HUDEP-2 (cell line): ENCODE data around the gene MFSD6L.
"Not testable (repeated sequence)": the region's sequence is repeated elsewhere in the genome, so short reads cannot be mapped to it uniquely, and the experiment has no call there.

Experiments used
- DNase-seq, 76 experiments: peaks; one replicate each; lab custom pipeline; 2025; ENCODE audit not compliant: unreplicated experiment in 76 of 76; lab: John Stamatoyannopoulos, UW

The MFSD6L gene

DNA sequence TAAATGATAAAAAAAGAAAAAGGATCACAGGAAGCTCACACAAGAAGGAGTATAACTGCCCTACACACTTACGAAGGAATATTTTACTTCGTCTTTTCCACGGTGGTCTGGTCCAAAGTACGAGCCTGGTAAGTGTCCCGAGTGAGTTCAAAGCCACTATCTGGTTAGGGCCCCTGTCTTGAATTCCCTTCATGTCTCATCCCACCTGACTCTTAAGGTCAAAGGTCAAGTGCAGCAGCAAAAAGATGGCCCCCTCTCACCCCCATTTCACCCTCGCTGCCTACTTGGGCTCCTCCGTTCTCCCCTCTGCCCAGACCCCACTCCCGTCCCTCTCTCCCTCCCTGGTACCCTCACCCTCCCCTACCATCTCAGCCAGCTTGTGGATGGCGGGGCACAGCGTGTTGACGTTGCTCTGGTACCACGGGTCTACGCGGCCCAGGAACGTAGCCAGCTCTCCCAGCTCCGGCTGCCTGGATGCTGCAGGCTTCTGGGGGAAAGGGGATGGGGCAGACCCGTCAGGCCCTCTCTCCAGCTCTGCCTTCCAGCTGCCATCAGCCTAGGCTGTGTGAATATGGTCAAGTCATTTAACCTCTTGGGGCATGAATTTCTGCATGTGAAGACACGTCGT, 27.8 kb upstream of the MFSD6L start:
- no peak for DNase-seq

DNA sequence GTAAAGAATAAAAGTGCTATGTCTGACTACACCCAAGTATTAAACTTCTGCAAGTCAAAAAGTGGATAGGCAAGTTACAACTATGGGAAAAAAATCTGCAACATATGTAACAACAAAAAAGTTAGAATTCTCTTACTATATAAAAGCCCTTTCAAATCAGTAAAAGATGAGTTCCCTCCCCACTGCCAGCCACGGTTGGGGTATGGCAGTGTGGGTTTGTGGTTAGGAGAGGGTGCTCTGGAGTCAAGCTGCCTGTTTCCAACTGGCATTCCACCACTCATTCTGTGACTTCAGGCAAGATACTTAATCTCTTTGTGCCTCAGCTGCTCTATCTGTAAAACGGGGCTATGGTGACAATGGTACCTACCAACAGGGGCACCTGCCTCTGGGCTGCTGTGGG, 26.6 kb upstream of the MFSD6L start:
- DNase-seq: no peak

GRCh38 chr17:8823279-8823678, 24.1 kb upstream of the MFSD6L start:
- DNase-seq: no peak

DNA sequence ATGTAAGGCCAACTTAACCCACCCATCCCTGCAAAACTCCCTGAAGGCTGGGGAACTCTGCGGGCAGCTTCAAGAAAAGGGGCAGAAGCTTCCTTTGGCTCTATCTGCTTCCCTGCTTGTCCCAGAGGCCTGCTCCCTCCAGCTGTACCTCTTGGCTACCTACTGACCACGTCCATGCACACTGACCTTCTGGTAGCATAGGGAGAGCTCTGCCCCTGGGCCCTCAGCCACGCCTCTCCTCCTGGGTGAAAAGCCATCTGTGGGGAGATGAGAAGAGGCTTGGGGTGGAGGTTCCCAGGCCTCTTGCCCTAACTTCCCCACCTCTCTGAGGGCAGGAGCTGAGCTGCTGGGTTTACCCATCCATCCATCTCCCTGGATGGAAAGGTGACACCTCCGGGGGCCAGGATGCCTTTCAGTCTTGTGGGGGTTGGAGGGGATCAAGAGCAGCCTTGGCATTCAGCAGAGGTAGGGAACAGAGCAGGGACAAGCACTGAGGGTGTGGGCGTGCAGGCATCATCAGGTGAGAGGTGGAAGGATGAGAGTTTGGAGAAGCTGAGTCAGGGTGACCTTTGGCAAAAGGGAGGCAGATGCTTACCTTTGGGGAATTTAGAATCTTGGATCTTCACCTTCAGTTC, 23.4 kb upstream of the MFSD6L start:
- DNase-seq: no peak

DNA sequence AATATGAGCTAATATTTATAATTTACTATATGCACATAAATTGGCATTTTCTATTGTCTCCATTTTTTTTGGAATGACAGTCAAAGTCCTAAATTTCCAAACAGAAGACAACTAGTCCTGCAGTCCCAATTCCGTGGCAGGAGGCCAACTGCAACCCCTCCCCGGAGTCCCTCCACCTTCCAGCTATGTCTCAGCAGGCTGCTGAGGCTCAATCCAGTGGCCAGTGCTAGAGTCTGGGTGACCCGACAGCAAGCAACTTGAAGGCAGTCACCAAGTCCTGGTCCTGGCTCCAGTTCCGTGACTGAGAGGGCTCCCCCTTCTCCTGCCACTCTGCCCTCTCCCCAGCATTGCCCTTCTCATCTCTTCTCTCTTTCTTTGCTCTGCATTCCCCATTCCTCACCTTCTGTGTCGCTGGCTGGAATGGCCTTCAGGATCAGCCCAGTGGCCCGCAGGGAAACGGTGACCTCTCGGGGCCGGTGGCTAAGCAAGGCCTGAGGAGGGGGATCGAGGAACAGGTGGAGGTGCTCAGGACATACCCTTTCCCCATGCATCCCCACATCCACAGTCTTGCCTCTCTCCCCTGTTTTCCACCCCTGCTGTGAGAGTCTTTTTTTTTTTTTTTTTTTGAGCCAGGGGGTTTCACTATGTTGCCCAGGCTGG, 22.4 kb upstream of the MFSD6L start:
- no peak for DNase-seq

GRCh38 chr17:8820311-8821010, 21.3 kb upstream of the MFSD6L start:
- DNase-seq: no peak

DNA sequence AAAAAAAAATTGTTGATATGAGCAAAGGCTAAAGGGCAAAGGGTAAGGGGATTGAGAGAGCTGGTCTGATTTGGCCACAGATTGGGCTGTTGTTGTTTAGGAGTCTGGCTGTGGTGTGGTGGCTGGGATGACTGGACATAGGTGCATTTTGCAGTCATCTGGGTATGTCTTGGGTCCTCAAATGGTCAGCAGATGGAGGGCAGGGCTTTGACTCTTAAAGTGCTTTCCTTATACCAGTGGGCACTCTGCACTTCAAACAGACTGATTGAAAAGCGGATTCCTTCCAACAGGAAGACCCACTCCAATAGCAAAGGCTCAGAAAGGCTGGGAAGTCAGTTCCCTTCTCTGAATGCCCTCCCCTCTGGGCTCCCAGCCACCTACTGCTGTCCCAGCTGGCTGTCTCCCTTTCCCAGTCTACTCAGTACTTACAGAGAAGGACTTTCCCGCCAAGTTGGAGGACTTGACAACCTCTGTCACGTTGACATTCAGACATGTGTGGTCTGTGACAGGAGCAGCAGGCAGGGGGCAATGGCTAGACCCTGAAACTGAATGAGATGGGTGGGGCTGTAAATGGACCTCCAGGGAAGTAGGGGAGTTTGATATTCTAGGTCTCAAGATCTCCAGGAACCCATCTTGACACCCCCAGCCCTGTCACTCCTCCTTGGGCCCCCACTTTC, 19.6 kb upstream of the MFSD6L start:
- DNase-seq: no peak

DNA sequence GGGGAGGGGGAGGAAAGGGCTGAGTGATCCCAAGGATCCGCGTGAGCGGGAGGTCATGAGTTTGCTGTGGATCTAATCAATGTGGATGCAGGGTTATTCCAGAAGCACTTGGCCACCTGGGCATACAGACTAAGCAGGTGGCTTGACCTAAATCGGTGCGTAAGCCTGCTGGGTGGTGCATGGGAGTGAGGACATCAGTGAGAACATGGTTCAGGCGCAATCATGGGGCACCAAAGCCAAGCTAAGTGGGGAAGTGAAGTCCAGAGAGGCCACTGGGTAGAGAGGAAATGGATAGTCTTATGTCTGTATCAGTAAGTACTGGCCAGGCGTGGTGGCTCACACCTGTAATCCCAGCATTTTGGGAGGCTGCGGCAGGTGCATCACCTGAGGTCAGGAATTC, 18.9 kb upstream of the MFSD6L start:
- DNase-seq: no peak

DNA sequence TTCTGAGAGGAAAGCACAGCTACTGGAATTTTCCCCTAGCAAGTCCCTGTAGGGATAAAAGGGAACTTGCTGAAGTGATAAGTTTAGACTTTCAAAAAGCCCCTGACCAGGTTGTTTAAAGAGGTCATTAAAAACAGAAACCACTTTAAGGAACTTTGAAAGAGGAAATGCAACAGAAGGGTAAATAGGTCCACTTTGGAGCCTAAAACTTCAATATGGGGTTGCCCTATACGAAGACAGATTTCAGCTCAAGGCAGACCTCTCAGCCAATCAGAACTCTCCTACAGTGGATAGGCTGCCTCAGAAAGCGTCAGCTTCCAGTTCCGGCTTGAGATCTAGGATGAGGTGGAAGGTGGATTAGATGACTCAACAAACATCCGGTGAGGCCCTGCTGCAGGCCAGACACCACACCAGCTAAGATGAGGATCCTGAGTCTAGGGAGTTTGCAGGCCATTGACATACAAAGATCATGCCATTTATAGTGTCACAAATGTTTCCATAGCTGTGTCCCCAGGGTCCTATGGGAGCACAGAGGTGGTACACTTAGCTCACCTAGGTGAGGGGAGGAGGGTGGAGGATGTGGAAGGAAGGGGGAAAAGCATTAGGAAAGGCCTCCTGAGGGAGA, 7.9 kb upstream of the MFSD6L start:
- DNase-seq: no peak

GRCh38 chr17:8806253-8806925, 7.2 kb upstream of the MFSD6L start:
- no peak for DNase-seq

DNA sequence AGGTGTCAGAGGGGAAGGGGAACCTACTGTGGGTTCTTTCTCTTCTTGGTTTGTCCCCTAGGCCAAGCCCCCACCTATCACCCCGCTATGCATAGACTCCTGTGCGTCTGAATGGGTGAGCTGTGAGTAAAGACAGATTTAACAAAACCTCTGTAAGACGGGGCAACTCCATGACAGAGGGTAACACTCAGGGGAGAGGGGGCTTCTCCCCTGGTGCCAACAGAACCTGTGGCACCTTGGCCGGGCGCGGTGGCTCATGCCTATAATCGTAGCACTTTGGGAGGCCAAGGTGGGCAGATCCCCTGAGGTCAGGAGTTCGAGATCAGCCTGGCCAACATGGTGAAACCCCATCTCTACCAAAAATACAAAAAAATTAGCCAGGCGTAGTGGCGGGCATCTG, 6.2 kb upstream of the MFSD6L start:
- not testable (repeated sequence) for DNase-seq

DNA sequence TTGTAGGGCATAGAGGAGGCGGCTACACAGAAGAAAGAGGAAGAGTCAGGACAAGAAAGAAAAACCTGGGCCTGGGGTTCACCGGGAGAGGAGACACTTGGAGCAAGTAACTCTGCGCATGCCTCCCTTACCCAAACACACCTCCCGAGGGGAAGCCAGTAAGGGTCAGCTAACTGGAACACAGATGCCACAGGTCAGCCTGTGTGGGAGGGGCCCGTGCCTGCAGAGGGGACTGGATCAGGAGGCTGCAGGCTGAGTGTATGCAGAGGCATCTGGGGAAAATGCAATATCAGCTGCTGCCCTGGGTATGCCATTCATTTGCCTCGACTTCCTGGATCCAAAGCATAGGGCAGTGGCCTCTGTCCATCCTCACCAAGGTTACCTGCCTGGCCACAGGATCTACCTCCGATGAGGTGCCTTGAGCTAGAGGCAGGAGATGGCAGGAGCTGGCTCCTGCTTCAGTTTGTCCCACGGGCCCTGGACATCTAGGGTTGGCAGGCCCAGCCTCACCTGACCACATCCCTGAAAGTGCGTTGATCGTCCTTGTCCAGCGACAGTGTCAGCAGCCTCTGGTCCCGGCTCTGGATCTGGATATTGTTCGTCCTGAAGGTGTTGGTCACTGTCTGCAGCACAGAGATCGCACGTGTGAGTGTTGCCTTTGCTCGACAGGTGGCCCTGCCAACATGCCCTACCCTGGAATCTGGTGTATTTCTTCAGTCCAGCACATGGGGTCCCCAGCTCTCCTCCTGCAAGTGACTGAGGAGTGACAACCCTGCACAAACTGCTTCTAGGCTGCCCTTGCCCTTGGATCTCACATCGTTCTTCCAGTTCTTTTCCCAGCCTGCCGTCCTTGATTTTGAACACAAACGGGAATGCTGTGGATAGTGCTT, 4.6 kb upstream of the MFSD6L start:
- DNase-seq: peak in 2 of 76 experiments; percentile 1 to 5

- DNase-seq: no peak
Measured at GRCh38 chr17:8801135-8801840, 2.1 kb upstream of the MFSD6L start.

DNA sequence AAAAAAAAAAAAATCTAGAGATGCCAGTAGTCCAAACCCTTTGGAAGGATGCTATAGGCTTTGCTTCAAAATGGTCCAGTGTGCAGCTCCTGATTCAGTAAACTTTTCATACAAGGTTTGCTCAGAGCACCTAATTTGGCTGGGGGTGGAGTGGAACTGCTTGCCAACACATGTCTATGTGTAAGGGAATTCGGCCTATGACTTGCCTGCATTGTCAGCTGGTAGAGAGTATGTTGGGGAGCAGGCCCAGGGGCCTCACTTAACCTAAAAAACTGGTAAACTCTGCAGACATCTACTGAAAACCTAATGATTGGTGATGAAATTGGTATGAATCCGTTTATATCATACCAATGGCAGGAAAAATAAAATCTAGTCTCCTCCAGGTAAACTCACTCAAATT, 1.5 kb upstream of the MFSD6L start:
- no peak for DNase-seq

- DNase-seq: no peak
Measured at GRCh38 chr17:8799570-8800212, 526 bp upstream of the MFSD6L start.

- no peak for DNase-seq
Measured at GRCh38 chr17:8798176-8798845, 854 bp downstream of the MFSD6L start.

GRCh38 chr17:8797621-8798175, 1.5 kb downstream of the MFSD6L start:
- no peak for DNase-seq
